Chondrocyte (in vitro differentiated cells): ENCODE data around the gene VEGFB. TPM values are rescaled to one million over a fixed set of nuclear protein-coding genes. Genes with fewer than 3 reads are reported as not detected.
A peak's percentile ranks its signal among the peaks of the same experiment; 100 is the strongest.

Source experiments
- DNase-seq: peaks from one replicate; pipeline ENCODE4 v3.0.0; 2021; ENCODE audit warnings: mixed read lengths, low spot score
- H3K27ac Mint-ChIP-seq: one replicate; pipeline ENCODE4 v1.8.0; 2021; ENCODE audit warnings: mild to moderate bottlenecking, moderate library complexity, mixed read lengths; ENCODE audit not compliant: unreplicated experiment
- H3K27me3 Mint-ChIP-seq: 2 replicates; pipeline ENCODE4 v1.8.0; 2021; ENCODE audit warnings: low read depth, mixed read lengths
- H3K36me3 Mint-ChIP-seq: 2 replicates; pipeline ENCODE4 v1.8.0; 2021; ENCODE audit warnings: low read depth, mixed read lengths
- H3K4me1 Mint-ChIP-seq: 2 replicates; pipeline ENCODE4 v1.8.0; 2021; ENCODE audit warnings: low read depth, mild to moderate bottlenecking, mixed read lengths
- H3K4me3 Mint-ChIP-seq: one replicate; pipeline ENCODE4 v1.8.0; 2021; ENCODE audit warnings: mild to moderate bottlenecking, moderate library complexity, mixed read lengths; ENCODE audit not compliant: unreplicated experiment
- H3K9me3 Mint-ChIP-seq: 2 replicates; pipeline ENCODE4 v1.8.0; 2021; ENCODE audit warnings: low read depth, mixed read lengths
- CTCF ChIP-seq: fragments of 200-600 bp; sonication (generic); IDR thresholded peaks from 2 replicates; pipeline ENCODE4 v1.5.0; 2021; ENCODE audit warnings: antibody characterized with exemption, mild to moderate bottlenecking, moderate library complexity
- long read RNA-seq: library from polyadenylated mRNA; stranded (forward); transcript quantifications from one replicate; pipeline ENCODE4 v2.0.0, GENCODE V29; 2021
- total RNA-seq: library from RNA; stranded (reverse); gene quantifications from 3 replicates; pipeline ENCODE4 v1.2.1, GENCODE V29; 2021

VEGFB gene, protein sequence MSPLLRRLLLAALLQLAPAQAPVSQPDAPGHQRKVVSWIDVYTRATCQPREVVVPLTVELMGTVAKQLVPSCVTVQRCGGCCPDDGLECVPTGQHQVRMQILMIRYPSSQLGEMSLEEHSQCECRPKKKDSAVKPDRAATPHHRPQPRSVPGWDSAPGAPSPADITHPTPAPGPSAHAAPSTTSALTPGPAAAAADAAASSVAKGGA
- total RNA-seq, result 165 to 209 TPM (median 168 TPM) in 3 replicates
- long read RNA-seq, transcript VEGFB-201 (7 exons, 1,380 nt), result major isoform, 112 of 157 reads
- long read RNA-seq, transcript VEGFB-202 (7 exons, 979 nt), result minor isoform, 9 of 157 reads
- long read RNA-seq, partial matches to known transcripts, result 23 of 157 reads
- long read RNA-seq, other reads (novel, unspliced or antisense), result 13 of 157 reads

GRCh38 chr11:64233913-64234586 is at the start of gene VEGFB:
TSS of gene VEGFB (plus strand) at chr11:64234584. CDS start at chr11:64234834, 250 bp downstream.
- no peak for DNase-seq
- H3K4me3 Mint-ChIP-seq, result peak within 1 kb of the TSS; percentile 81
- no peak for TF ChIP-seq CTCF
- peaks cover 45% of the 10 kb centered on the region for H3K4me1 Mint-ChIP-seq
- peaks cover 7% of the 10 kb centered on the region for H3K36me3 Mint-ChIP-seq
- H3K27me3 Mint-ChIP-seq, result no peaks in the 10 kb centered on the region
- H3K9me3 Mint-ChIP-seq, result no peaks in the 10 kb centered on the region
- H3K27ac Mint-ChIP-seq, result peak within 1 kb of the TSS; percentile 79

DNA sequence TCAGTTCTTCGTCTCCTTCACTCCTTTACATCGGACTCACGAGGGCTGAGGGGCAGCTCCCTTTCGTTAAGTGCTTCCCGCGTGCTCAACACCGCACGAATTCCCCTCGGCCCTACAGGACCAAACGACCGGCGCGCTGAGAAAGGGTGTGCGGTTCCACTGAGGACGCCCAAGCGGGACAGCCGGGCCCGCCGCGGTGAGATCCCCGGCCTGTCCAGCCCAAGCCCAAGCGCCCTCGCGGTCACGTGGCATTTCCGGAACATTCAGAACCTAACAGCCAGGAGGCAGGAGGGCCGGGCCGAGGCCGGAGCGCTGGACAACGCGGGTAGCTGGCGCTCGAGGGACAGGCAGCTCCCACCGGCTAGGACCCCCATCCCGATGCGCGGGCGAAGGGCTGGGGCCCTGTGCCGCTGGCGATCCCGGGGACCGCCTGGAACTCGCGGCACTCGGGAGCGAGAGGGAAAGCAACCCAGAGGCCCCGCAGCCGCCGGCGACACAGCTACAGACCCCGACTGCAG is 49.1 kb upstream of the VEGFB start:
- peak; percentile 76 for TF ChIP-seq CTCF
- DNase-seq, result peak; percentile 97
- Mint-ChIP-seq H3K9me3 (no peaks in the 10 kb centered on the region), H3K27ac (peak overlapping the region; percentile 99), H3K4me3 (peak overlapping the region; percentile 97), H3K27me3 (no peaks in the 10 kb centered on the region), H3K4me1 (peaks cover 48% of the 10 kb centered on the region), H3K36me3 (no peaks in the 10 kb centered on the region)

GRCh38 chr11:64185693-64186491 is 48.5 kb upstream of the VEGFB start, which contains the start of gene STIP1:
TSS of gene STIP1 (plus strand) at chr11:64186171. CDS start at chr11:64186262, 91 bp downstream.
- peak; percentile 39 for TF ChIP-seq CTCF
- H3K4me1 Mint-ChIP-seq, result peaks cover 45% of the 10 kb centered on the region
- DNase-seq, result peak; percentile 99
- peak within 1 kb of the TSS; percentile 99 for H3K27ac Mint-ChIP-seq
- no peaks in the 10 kb centered on the region for H3K27me3 Mint-ChIP-seq
- H3K4me3 Mint-ChIP-seq, result peak within 1 kb of the TSS; percentile 97
- no peaks in the 10 kb centered on the region for H3K9me3 Mint-ChIP-seq
- no peaks in the 10 kb centered on the region for H3K36me3 Mint-ChIP-seq

- H3K9me3 Mint-ChIP-seq, result no peaks in the 10 kb centered on the region
- no peaks in the 10 kb centered on the region for H3K36me3 Mint-ChIP-seq
- H3K4me1 Mint-ChIP-seq, result peaks cover 37% of the 10 kb centered on the region
- H3K27ac Mint-ChIP-seq, result no peak overlapping the region
- no peaks in the 10 kb centered on the region for H3K27me3 Mint-ChIP-seq
- no peak overlapping the region for H3K4me3 Mint-ChIP-seq
- no peak for DNase-seq
- TF ChIP-seq CTCF, result no peak
Observed at GRCh38 chr11:64186492-64187165, 47.8 kb upstream of the VEGFB start.
